ENCODE results near the gene C10orf90.

C10orf90 gene

GRCh38 chr10:126417220-126417825 is 253.2 kb downstream of the C10orf90 start:
- no peak for TF ChIP-seq CTCF (IDR thresholded peaks at IDR 0.05; ENCODE audit: low read depth, low read length)
- DNase-seq (ENCODE audit: extremely low read depth, low read depth) = no peak

- no peak for TF ChIP-seq CTCF (IDR thresholded peaks at IDR 0.05; ENCODE audit: low read depth, low read length)
- no peak for DNase-seq (ENCODE audit: extremely low read depth, low read depth)
Observed at GRCh38 chr10:126409821-126410220, 260.7 kb downstream of the C10orf90 start.

GRCh38 chr10:126408953-126409641 is 261.4 kb downstream of the C10orf90 start:
- TF ChIP-seq CTCF (IDR thresholded peaks at IDR 0.05; ENCODE audit: low read depth, low read length) = no peak
- DNase-seq (ENCODE audit: extremely low read depth, low read depth) = no peak

GRCh38 chr10:126407831-126408230 is 262.7 kb downstream of the C10orf90 start:
- no peak for TF ChIP-seq CTCF (IDR thresholded peaks at IDR 0.05; ENCODE audit: low read depth, low read length)

GRCh38 chr10:126405239-126405775 is 265.2 kb downstream of the C10orf90 start:
- TF ChIP-seq CTCF (IDR thresholded peaks at IDR 0.05; ENCODE audit: low read depth, low read length) = no peak
- DNase-seq (ENCODE audit: extremely low read depth, low read depth) = no peak

More at GRCh38 chr10:126407831-126408230, 262.7 kb downstream of the C10orf90 start:
- DNase-seq (ENCODE audit: extremely low read depth, low read depth) = no peak

- no peak for DNase-seq (ENCODE audit: extremely low read depth, low read depth)
- no peak for TF ChIP-seq CTCF (IDR thresholded peaks at IDR 0.05; ENCODE audit: low read depth, low read length)
Observed at GRCh38 chr10:126402721-126403695, 267.5 kb downstream of the C10orf90 start.
